SK-N-MC (cell line): Measurements from ENCODE around the gene STON1.

Source experiments
- EZH2 ChIP-seq: fragments of 200-600 bp; sonication (generic); IDR thresholded peaks from one replicate; pipeline ENCODE4 v1.6.1; 2017; ENCODE audit warnings: antibody characterized with exemption
- FOXP2 ChIP-seq: optimal IDR thresholded peaks from 2 replicates; pipeline ENCODE3; 2011; ENCODE audit warnings: mild to moderate bottlenecking, moderate library complexity; ENCODE audit not compliant: insufficient read depth; ENCODE audit errors: extremely low read length, control extremely low read depth
- POLR2AphosphoS5 ChIP-seq: IDR thresholded peaks from 2 replicates; pipeline ENCODE4 v1.6.1; 2012; ENCODE audit warnings: mild to moderate bottlenecking, low read depth, low read length, borderline replicate concordance

- TF ChIP-seq EZH2 (no peak), POLR2AphosphoS5 (no peak), FOXP2 (no peak)
Measured at GRCh38 chr2:48480526-48480925, 49.4 kb upstream of the STON1 start.
